ENCODE results near the gene MOGAT2.

GRCh38 chr11:75668451-75669297 is 49.0 kb upstream of the MOGAT2 start, which contains the start of gene MAP6:
- TF ChIP-seq YY1 (IDR thresholded peaks at IDR 0.05; ENCODE audit: insufficient read depth, insufficient read length): no peak
- TF ChIP-seq ZNF274 (IDR thresholded peaks at IDR 0.05; ENCODE audit: low read depth, low read length): no peak
